SIG-M5 treated with dmso at 0.1 percent for 504 hours (cell line): Measurements from ENCODE around the gene TMEM72.
A peak's percentile ranks its signal among the peaks of the same experiment; 100 is the strongest.

Experiments
- DNase-seq: peaks from one replicate; lab custom pipeline; 2025; ENCODE audit not compliant: unreplicated experiment; lab: John Stamatoyannopoulos, UW

The TMEM72 gene

DNA sequence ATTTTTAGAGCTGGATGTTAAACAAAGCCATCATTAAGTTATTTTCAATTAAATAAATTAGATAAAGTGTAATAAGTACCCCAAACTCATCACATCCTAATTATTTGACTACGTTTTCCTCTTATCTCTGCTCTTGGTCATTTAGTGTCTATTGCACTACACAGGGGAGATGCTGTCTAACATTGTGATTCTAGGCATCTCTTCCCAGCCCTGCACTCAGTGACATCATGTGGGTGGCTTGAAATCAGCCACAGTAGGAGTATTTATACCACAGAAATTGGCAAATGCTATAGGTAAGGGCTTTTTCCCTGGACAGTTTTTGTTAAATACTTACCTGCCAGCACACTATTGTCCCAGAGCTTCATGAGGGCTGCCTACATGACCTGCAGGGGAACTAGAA lies 21.3 kb upstream of the TMEM72 start:
- DNase-seq, result no peak

GRCh38 chr10:44890696-44891563 lies 20.2 kb upstream of the TMEM72 start:
- no peak for DNase-seq

DNA sequence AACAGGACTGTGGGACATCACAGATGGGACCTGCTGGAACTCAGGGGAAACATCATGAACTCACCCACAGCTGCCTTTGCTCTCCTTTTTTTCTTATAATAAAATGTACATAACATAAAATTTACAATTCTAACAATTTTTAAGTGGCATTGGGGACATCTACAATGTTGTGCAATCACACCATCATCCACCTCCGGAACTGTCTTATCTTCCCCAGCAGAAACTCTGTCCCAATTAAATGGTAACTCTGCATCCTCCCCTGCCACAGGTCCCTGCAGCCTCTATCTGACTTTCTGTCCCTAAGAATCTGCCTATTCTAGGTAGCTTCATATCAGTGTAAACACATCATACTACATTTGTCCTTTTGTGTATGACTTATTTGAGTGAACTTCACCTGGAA lies 19.4 kb upstream of the TMEM72 start:
- DNase-seq, result no peak

- no peak for DNase-seq
These were observed 17.3 kb upstream of the TMEM72 start for GRCh38 chr10:44893604-44894468.

- no peak for DNase-seq
These were observed 16.4 kb upstream of the TMEM72 start for GRCh38 chr10:44894691-44895090.

DNA sequence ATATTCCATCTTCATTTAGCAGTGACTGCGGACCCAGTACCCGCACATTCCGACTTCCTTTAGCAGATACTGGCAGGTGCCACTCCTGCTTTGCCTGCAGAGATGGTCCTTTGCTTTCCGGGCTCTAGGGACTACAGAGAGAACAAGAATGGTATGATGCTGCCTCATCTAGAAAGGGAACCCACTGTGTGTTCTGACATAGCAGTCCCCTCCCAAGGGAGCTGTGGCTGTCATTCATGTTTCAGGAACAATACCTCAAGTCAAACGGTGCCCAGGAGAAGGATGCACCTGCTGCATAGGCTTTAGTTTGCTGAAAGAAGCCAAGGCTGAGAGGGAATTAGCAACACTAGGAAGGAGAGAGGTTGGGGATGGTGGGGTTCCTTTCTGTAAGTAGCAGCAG lies 15.9 kb upstream of the TMEM72 start:
- no peak for DNase-seq

DNA sequence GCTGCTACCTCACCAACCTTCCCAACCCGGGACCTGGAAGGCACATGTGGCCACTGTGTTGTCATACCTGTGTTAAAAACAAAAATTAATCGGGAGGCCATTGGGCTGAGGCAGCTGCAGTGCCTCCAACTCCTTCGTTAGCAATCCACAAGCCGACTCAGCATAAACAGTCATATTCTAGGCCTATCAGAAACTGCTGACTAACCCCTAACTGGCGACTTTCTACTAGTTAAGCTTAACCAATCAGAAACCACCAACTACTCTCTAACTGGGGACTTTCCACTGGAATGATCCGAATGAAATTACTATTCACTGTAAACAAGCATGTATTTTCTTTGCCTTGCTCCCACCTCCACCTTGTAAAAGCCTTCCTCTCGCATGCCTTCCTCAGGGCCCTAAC lies 14.1 kb upstream of the TMEM72 start:
- DNase-seq, result no peak

DNA sequence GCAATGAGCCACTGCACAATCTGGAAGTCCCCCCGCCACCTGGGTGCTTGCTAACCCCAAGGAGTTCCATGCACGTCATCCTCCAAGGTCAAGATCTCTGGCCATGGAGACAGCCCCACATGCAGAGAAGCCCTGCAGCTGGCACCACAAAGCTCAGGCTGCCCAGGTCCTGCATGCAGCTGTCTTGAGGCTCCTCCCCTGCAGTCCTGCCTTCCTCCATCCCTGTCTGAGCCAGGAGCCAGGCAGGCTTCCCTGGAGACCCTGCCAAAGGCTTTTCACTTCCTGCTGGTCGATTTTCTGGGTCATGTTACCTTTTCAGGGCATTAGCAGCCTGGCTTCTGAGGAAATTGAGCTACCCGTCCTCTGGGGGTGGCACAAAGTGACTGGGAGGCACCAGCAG lies 12.5 kb upstream of the TMEM72 start:
- DNase-seq, result no peak

DNA sequence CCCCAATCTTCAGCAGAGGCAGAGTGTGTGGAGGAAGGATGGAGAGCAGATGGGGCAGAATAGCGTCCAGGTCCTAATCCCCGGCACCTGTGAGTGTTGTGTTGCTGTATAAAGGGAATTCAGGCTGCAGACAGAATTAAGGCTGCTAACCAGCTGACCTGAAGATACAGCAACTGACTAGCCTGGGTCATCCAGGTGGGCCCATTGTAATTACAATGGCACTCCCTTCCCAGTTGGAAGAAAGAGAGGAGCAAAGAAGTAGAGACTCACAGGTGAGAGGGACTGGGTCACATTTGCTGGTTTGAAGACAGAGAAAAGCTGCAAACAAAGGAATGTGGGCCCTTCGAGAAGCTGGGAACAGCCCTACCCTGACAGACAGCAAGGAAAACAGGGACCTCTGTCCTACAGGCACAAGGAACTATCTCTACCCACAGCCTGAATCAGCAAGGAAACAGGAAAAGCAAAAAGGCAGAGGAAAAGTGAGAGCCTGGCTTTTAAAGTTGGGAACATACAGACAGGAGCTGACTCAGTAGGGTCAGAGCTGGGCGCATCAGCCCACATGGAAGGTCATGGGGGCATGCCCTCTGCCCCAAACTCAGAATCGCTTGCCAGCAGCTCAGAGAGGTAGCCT lies 11.6 kb upstream of the TMEM72 start:
- DNase-seq, result no peak

DNA sequence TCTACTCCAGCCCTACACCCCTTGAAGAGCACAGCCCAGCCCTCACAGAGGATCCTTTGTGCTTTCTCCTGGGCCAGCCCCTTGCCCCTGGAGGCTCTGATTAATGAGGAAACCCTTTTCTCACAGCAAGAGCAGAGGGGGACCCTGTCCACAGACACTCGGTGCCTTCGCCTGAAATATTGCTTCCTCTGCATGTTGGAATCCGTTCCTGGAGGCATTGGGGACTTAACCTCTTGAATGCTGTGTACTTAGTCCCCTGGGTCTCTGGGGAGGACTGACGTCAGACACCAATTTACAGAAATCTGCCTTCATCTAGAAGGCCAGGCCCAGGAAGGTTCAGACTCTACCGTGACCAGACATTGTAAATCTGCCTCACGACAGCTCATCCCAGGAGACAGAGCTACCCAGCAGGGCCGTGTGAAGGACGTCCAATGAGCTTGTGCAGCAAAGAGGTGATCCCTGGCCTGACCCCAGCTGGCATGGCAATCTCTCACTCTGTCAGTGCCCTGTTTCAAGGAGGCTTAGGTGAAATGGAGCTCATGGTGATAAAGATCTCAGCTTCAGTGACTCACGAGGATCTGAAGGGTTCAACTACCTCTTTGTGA lies 8.1 kb upstream of the TMEM72 start:
- DNase-seq, result no peak

- no peak for DNase-seq
These were observed 4.7 kb upstream of the TMEM72 start for GRCh38 chr10:44906486-44906885.

DNA sequence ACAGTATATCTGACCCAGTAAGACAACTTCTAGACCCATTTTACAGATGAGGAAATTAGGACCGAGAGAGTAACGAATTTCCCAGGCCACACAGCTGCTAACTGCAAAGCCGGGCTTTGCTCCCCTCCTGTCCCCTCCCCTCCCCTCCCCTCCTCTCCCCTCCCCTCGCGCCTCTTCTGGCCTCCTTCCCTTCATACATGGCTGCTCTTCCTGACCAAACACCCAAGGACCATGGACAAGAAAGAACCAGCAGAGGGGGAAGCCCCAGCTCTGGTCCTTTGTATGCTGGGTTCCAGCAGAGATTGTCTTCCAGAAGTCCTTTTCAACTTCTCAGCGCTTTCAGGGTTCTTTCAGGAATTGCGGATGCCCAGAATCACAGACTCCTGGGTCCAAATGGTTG lies 3.6 kb upstream of the TMEM72 start:
- no peak for DNase-seq

GRCh38 chr10:44908066-44908749 lies 2.9 kb upstream of the TMEM72 start:
- DNase-seq, result no peak

DNA sequence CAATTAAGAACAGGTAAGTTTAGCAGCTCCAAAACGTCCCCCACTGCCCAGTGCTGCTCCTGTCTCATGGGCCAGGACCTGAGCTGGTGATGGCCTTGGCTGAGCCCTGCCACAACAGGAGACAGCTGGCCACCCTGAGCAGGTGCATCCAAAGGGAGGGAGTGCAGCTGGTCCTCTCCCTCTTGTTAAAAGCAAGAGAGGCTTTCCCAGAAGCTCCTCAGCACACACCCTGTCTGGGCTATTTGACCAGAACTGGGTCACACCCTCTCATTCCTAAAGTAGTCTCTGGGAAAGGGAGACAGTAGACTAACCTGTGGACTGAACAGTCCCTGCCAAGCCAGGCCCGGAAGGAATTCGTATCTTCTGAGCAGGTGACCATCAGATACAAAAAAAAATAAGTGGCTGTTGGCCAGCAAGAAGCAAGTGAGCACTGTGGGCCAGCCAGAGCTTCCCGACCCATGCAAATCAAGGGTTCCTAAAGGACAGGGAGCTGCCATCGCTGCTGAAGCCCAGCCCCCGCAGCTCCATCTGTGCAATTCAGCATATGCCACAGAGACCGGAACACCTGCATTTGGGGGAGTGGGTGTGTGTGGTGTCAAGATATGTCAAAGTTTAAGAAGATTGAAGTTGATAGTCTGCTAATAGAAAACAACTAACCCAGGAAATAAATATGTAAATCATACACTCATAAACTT lies 2.1 kb upstream of the TMEM72 start:
- no peak for DNase-seq

DNA sequence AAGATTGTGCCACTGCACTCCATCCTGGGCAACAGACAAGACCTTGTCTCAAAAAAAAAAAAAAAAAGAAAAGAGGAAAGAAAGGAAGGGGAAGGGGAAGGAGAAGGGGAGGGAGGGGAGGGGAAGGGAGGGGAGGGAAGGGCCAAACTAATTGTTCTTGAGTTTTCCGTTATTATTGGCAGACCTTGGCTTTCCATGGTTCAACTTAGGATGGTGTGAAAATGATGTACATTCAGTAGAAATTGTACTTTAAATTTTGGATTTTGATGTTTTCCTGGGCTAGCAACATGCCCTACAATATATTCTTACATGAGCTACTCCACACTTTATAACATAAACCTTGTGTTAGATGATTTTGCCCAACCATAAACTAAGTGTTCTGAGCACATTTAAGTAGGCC lies 1.2 kb upstream of the TMEM72 start:
- DNase-seq, result no peak

GRCh38 chr10:44910602-44911001 lies 535 bp upstream of the TMEM72 start:
- DNase-seq, result no peak

DNA sequence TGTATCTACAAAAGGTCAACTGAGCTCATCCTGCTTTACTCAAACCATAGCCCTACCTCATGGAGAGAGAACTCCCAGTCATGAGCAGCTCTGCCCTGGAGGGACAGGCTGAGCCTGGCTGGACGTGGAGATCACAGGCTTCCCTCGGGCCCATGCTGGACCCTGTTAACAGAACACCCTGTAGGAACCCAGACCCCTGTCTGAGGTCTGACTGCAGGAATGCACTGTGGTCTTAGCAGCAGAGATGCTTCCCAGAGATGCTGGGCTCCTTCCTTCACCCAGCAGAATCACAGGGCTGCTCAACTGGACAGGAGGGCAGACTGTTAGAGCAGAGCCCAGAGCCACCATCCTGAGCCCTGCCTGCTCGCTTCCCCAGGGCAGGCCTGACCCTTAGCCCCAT lies 814 bp downstream of the TMEM72 start:
- DNase-seq, result no peak

GRCh38 chr10:44913350-44914081 lies 2.4 kb downstream of the TMEM72 start:
- DNase-seq, result peak; percentile 86

DNA sequence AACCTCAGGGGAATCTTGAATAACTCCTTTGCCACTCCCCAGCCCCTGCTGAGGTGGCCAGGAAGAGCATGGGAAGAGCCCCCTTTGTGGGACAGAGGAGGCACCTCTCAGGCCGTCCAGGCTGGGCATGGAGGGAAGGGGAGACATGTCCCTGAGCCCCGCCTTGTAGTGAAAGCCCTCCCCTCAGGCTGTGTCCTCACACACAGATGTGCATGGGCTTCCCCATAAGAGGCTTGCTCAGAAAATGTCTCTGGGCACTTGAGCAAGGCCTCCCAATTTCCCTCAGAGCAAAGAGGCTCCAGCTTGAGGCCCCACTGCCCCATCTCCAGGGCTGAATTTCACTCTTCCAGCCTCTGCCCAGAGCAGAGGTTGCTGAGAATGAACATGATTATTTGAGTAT lies 3.8 kb downstream of the TMEM72 start:
- no peak for DNase-seq

GRCh38 chr10:44916429-44916828 lies 5.3 kb downstream of the TMEM72 start:
- DNase-seq, result no peak
